ENCODE measurements around the gene TSACC.

TSACC gene

DNA sequence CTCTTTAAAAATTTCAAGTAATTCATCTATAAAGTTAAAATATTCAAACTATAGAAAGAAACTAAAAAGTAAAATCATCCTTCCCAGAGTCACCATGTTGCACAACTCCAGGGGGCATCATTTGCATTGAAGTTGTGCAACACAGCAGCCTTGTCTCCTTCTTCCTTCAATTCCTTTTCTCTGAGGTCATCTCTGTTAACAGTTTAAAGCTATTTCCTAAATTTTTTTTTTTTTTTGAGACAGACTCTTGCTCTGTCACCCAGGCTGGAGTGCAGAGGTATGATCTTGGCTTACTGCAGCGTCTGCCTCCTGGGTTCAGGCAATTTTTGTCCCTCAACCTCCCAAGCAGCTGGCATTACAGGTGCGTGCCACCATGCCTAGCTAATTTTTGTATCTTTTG lies 37.8 kb downstream of the TSACC start:
- no peak for DNase-seq (ENCODE audit: low read depth)

DNA sequence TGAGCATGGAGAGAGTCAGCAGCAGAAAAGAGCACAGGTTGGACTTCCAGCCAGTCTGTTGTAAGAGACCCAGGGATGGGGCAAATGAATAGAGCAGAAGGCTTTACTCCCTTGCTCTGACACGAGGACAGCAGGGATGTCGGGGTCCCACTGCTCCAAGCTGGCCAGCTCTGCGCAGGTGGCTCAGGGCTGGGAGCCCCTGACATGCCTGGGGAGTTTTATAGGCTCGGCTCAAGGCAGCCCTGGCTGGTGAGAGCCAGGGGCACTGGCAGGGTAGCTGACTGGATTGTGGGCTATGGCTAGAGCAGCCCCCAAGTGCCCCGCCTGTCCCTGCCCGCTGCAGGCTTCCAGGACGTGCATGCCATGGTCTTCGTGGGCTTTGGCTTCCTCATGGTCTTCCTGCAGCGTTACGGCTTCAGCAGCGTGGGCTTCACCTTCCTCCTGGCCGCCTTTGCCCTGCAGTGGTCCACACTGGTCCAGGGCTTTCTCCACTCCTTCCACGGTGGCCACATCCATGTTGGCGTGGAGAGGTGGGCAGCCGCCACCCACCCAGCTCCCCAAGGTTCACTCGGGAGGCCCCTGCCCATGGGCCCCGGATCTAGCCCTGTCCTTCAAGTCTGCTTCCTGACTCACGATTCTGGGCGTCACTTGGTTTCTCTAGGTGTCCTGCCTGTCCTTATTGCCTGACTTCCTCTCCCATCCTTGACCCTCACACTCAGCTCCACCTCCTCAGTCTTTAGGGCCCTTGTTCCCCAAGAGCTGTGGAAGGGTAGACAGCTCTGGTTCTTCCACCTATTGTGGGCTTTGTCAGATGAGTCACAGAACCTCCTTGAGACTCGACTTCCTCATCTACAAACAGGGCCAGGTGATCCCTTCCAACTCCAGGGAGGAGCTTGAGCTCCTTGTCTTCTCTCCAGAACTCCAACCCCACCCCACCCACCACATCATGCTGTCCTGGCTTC lies 38.9 kb downstream of the TSACC start:
- DNase-seq (ENCODE audit: low read depth), result no peak

DNA sequence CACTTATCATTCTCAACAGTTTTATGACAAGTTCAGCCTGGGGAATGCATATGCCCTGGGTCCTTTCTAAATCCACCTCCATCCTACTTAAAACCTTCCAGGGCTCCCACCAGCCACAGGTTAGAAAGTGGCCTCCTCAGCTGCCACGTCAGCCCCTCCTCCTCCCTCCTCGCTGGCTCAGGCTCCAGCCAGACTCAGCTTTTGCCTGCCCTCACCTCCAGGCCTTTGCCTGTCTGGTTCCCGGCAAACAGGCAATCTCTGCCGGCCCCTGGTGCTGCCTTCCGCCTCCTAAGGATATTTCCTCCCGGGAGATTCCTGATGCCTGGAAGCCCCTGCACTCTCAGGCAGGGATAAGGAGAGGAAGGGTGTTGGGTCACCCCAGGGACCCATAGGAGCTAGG lies 40.2 kb downstream of the TSACC start:
- no peak for DNase-seq (ENCODE audit: low read depth)

DNA sequence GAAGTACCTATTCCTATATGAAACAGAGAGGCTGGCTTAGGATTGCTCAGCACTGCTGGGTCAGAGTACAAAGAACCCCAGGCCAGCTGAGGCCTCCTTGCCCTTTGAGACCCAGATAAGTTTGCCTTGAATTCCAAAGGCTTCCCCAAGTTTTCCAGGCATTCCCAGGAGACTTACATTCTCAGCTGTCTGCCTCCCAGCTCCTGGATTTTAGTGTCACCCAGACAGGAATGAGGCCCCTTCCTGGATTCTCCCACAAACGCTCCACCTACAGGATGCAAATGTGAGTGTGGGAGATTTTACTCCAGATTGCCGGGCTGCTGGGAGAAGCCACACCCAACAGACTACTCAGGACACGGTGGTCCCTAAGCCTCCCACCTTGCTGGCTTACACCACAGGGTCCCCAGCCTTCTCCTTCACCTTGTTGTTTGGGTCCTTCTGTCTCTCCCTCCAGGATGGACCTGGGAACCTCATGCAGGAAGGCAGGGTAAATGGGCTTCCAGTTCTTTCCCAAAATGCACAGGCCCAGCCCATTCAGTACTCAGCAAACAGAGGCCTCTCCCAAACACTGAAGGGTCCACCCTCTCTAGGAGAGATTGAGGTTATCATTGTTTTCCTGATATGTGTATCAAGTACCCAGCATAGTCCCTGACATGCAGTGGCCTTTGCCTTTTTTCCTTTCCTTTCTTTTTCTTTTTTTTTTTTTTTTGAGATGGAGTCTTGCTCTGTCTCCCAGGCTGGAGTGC lies 41.3 kb downstream of the TSACC start:
- DNase-seq (ENCODE audit: low read depth), result no peak

DNA sequence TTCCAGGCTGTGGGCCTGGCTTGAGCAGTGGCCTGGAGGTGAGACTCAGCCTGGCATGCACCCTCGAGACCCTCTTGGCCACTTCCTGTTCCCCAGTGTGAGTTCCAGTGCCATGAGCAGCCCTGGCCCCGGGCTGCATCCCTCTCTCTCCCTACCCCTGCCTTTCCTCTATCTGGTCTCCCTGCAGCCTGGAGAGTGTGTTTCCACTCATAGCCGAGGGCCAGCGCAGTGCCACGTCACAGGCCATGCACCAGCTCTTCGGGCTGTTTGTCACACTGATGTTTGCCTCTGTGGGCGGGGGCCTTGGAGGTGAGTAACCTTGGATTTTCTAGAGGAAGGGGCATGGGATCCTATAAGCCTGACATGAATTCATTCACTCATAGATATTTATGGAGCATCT lies 44.2 kb downstream of the TSACC start:
- DNase-seq (ENCODE audit: low read depth), result no peak

DNA sequence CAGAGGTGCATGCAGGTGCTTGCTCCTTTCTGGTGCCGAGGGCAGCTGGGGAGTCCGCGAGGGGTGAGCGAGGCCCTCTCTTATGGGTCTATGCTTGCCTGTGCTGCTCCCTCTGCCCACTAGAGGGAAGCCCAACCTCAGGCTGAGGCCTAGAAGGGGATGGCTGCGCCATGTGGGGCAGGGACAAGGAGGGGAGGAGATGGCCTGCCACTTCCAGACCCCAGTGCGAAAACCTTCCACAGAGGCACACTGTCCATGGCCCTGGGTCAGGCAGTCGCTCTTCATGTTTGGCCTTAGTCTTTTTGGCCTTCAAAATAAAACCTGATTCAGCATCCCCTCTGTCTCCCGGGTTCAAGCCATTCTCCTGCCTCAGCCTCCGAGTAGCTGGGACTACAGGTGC lies 44.7 kb downstream of the TSACC start:
- DNase-seq (ENCODE audit: low read depth), result peak; percentile 16

DNA sequence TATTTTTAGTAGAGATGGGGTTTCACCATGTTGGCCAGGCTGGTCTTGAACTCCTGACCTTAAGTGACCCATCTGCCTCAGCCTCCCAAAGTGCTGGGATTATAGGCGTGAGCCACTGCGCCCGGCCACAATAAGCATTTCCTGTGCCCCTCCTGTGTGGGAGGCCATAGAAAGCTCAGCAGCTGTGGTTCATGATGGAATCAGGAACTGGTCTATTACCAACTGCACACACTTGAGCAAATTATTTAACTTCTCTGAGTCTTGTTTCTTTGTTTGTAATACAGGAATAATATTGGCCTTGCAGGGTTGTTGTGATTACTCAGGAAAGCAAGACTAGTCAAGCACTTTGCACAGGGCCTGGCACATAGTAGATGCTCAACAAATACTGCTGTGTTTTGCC lies 45.7 kb downstream of the TSACC start:
- no peak for DNase-seq (ENCODE audit: low read depth)

DNA sequence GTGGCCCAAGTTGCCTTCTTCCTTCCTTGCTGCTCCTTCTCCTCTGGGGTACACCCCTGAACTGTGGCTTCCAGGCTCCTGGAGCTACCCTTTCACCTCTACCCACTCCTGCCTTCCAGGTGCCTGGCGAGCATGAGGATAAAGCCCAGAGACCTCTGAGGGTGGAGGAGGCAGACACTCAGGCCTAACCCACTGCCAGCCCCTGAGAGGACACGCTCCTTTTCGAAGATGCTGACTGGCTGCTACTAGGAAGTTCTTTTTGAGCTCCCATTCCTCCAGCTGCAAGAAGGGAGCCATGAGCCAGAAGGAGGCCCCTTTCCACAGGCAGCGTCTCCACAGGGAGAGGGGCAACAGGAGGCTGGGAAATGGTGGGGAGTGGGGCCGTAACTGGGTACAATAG lies 46.3 kb downstream of the TSACC start:
- DNase-seq (ENCODE audit: low read depth), result no peak

DNA sequence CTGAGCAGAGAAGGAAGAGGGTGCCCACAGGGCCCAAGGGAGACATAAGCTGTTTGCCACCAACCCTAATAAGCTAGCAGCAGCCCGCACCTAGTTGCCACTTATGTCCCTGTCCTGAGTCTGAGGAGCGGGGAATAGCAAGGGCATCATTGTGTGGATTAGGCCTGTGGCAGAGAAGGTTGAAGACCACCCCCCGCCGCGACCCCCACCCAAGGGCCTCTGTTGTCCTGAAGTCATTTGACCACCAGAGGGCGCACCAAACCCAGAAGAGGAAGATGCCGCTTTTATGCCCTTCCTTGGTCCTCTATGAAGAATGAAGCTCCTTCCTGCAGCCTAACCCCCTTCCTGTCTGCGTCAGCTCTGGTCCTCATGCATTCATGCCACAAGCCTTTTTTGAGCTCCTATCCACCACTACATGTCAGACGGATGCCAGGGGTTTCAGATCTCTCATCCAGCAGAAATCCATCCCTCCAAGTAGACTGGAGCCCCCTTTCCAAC lies 47.3 kb downstream of the TSACC start:
- DNase-seq (ENCODE audit: low read depth), result peak; percentile 42

DNA sequence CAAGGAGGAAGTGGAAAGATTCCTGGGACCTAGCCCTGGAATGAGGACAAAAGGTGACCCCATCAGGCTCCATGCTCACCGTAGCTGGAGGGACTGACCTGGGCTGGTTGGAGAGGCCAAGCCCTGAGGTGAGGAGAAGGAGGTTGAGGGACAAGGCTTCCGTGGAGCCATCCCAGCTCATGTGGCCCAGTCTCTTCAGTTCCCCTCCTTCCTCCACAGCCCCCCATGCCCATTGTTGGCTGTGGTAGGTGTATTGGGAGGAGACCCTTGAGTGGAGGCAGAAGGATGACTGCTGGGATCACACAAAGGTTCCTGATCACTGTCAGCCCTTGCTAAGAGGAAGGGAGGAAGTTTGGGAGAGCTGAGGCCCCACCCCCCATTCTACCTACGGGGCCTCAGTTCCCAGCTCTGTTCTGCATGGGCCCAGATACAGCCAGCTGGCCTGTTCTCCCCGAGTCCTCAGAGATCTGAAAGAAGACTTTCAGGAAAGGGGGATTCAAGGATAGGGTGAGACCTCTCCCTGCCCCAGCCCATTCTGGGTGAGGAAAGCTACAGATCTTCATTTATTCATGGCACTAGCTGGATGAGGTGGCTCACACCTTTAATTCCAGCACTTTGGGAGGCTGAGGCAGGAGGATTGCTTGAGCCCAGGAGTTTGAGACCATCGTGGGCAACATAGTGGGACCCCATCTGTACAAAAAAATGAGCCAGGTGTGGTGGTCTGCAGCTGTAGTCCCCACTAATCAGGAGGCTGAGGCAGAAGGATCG lies 48.0 kb downstream of the TSACC start:
- no peak for DNase-seq (ENCODE audit: low read depth)

DNA sequence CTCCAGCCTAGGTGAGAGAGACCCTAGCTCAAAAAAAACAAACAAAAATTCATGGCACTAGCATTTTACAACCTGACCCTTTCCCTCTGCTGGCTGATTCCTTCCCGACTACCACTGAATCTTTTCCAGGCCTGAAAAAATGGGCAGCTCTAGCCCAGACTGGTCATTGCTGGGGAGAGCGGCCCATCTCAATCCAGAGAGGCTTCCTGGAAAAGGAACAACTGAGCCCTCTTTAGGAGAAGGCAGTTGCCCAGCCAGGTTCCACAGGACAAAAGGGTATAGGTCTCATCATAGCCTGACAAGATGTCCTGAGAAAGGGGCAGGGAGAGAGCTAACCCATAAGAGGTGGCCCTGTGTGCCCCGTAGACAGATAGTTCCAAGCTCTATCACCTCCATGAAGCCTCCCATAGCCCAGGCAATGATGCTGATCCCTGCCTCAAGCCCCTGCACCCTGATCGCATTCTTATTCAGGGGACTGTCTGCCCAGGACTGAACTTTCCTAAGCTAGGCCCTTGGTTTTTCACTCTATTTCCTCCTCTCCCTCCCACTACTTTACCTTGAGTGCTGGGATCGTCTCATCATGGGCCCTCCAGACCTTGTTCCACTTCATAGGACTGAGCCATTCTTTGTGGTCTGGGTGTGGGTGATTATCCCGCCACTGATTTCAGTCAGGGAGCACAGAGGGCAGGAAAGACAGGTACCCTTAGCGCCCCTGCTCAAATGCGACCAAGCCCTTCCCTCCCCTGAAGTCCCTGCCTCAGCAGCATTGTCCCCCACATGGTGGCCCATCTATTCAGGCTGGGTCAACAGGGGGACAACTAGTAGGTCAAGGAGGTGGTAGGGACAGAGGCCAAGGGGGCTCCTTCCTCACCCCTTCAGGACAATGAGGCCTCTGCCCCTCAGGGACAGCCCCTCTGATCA lies 48.9 kb downstream of the TSACC start:
- no peak for DNase-seq (ENCODE audit: low read depth)

DNA sequence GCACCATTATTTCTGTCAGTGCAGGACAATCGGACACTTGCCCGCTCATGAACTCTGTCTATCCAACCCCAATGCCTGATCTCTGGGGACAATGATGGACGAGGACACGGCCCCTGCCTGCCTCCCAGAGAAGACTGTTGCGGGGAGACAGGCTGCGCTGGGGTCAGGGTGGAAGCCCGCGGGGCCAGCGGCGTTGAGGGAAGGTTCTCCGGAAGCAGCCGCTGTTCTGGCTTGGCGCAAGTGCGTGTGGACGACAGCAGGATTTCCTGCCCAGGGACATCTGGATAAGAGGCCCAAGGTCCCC lies 49.5 kb downstream of the TSACC start:
- no peak for DNase-seq (ENCODE audit: low read depth)

DNA sequence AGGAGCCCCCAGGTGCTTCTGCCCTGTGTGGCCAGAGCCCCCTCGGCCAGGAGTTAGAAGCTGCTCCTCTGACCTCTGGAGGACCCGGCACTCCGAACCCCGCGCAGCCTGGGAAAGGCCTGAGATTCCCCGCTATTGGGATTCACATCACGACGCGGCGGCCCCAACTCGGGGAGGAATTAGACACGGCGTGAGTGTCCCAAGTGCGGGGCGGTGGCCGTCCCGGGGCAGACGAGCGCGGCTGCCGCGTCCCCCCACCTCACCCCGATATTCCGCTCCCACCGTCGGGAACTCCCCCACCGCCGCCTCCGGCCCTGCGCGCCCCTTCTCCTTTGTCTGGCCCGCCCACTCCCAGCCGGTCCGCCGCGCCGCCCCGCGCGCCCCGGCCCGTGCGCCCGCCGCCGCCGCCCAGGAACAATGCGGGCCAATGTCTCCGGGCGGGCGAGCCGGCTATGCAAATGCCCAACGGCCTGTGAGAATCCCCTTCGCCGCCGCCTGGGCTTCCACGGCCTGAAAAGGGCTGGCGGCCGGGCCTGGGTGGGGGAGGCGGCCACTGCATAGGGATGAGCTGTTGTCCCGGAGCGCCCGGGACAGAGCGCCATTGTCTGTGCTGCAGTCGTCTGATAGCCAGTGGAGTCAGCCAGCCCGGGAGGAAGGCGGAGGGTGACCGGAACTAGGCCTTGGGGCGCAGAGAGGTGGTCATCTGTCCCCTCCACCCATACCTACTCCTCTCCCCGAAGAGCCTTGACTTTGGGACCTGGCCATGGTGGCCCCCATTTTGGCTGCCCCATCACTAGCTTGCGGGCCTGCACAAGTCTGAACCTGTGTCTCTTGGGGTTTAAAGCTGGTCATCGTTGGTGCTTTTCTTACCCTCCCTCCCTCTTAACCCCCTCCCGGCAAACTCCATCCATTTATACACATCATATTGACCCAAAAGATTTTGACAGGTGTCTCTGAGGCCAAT lies 50.1 kb downstream of the TSACC start:
- DNase-seq (ENCODE audit: low read depth), result no peak

DNA sequence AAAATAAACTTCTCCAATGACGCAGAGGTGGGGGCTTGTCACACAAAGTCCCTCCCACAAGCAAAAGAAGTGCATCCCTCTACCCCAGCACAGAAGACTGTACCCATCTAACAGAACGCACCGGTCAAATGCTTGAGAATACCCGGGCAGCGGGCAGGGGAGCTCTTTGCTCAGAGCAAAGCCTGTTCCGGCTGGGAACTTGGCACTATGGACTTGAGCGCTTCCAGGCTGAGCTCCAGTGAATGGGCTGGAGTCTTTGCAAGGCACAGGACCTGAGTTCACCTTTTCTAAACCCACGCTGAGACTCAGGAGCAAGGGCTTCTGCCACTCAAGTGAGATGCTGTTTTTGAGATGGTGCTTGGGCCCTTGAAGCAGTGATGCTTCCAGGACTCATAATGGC lies 51.0 kb downstream of the TSACC start:
- no peak for DNase-seq (ENCODE audit: low read depth)

DNA sequence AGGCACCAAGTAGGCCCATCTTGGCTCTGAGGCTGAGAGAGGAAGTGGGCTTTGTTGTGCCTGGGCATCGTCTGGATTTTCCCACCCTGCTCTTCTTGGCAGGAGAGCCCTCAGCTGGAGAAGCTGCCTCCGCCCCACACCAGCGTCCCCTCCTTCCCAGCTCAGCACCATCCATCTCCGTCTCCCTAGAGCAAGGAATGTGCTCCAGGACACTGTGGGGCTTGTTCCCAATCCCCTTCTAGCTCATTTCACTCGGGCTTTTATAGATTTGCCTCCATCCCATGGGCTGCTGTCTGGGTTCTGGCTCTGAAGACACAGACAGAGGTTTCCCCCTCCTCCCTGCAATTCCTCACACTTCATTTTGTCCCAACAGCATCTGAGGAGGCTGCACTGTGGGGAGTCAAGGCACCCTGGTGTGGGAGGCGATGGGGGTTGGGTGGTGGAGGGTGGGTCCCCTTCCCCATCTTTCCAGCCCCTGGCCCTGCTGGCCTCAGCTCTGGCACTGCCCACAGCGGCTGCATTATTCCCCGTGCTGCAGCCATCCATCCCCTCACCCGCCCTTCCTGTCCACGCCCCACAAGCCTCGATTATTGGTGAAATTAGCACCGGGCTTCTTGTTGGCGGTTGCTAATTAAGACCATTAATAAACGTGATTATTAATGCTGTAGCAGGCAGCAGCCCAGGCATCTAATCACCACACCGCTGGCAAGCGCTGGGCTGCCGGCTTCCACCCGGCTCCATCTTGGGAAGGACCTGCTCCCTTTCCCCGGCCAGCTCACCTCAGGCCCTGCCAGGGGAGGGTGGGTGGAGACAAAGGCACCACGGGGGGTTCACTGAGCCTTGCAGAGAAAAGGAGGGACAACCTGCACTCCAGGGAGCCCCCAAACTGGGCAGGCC lies 52.4 kb downstream of the TSACC start:
- no peak for DNase-seq (ENCODE audit: low read depth)

DNA sequence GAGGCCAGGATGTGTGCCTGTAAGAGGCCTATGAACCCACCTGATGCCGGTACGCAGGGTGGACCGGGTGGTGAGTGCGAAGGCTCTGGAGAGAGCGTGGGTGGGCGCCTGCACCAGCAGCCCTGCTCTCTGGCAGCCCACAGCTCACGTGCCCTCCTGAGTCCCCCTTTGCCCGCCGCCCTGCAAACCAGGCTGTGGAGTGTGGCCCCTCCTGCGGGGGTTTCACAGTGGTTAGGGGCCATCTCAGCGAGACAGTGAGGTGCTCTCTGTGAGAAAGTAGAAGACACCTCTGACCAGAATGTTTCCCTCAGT lies 53.0 kb downstream of the TSACC start:
- DNase-seq (ENCODE audit: low read depth), result no peak

DNA sequence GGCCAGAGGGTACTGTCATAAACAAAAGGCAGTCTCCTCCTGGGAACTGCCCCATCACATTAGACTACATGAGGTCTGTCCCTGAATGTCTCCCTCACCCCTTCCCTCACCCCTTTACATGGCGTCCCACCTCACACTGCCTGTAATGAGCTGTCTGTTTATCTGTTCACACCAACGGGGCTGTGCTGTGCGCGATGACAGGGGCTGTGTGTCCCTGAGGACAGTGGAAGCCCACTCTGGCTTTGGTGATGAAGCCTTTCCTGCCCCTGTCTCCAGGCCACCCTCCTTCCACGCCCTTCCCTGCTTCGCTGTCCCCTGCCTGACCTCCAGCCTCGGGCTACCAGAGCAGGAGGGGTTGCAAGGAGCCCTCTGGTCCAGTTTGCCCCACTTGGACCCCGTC lies 53.4 kb downstream of the TSACC start:
- DNase-seq (ENCODE audit: low read depth), result no peak

DNA sequence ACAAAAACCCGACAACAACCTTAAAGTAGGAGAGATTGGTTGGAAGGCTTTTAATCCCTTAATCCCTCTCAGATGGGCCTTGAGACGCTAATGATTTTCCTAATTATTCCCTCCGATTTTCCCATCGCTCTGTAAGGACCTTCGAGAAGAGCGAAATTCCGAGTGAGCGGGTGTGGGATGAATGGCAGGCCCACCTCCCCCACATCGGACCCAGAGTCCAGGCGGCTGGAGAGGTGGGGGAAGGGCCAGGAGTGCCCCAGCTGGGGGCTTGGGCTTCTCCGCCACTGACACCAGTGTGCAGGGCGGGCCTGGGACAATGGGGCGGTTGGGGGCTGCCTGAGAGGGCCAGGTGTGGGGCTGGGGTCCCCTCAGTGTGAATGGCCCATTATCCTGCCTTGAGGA lies 54.1 kb downstream of the TSACC start:
- DNase-seq (ENCODE audit: low read depth), result no peak

DNA sequence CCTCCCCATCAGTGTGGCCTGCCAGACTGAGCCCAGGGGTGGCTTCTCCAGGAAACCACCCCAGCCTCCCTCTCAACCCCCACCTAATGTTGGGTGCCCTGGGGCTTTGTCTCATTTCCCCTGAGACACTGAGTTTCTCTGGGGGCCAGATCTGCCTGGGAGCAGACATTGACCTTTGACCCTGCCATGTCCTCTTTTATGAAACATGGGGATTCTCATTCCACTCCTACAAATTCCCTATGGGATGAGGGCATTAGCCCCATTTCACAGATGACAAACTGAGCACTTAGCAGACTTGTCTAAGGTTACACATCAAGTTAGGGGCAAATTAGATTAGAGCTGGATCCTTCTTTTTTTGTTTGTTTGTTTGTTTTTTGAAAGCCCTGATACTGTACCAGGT lies 54.8 kb downstream of the TSACC start:
- no peak for DNase-seq (ENCODE audit: low read depth)

DNA sequence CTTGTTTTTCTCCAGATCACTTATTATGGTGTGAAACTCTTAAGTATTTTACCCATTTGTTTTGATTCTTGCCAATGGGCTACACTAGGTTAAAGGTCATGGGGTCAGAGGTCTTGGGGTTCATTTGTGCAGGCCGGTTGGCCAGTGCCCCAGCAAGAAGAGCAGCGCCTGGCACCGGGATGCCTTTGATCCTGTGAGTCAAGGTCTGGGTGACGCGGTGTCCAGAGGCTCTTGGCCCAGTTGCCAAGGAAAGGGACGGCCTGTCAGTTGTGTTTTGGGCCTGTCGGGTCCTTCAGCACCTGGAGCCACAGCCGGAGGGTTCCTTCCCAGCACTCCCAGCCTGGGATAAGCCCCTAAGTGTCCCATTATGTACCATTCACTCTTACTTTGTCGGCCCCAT lies 55.8 kb downstream of the TSACC start:
- no peak for DNase-seq (ENCODE audit: low read depth)
